ENCODE results near the gene MOV10L1.
"Not testable (repeated sequence)": the region's sequence is repeated elsewhere in the genome, so short reads cannot be mapped to it uniquely, and the experiment has no call there.

The MOV10L1 gene

DNA sequence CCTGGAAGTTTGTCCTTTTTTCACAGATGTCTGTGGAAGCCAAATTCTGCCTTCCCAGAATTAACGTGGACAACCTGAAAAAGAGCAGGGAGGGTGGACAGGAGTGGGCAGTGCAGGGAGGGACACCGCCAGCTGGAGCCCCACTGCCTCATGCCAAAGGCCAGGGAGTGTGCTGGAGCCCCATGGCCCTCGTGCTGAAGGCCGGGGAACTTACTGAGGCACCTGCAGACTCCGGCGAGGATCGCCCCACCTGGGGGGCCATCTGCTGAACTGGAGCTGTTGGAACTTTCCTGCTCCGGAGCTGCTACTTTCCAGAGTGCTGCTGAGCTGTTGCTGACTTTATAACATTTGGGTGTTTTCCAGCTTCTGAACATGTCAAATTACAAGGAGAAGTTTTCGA lies 35.2 kb downstream of the MOV10L1 start:
- DNase-seq (ENCODE audit: low read depth), result no peak
- TF ChIP-seq CTCF (IDR thresholded peaks at IDR 0.05; ENCODE audit: low read depth, low read length) (no peak), MAX (IDR thresholded peaks at IDR 0.05; ENCODE audit: low read depth, low read length) (no peak)
- no peak overlapping the region for H3K4me3 ChIP-seq (ENCODE audit: low read depth, low read length)

GRCh38 chr22:50129121-50129736 lies 39.4 kb downstream of the MOV10L1 start:
- no peak for TF ChIP-seq MYC (IDR thresholded peaks at IDR 0.05; ENCODE audit: low read depth, low read length)
- no peak for TF ChIP-seq CTCF (IDR thresholded peaks at IDR 0.05; ENCODE audit: low read depth, low read length)
- TF ChIP-seq POLR2A (IDR thresholded peaks at IDR 0.05; ENCODE audit: extremely low read depth, insufficient read length), result no peak
- TF ChIP-seq MAX (IDR thresholded peaks at IDR 0.05; ENCODE audit: low read depth, low read length), result no peak
- no peak for DNase-seq (ENCODE audit: low read depth)

DNA sequence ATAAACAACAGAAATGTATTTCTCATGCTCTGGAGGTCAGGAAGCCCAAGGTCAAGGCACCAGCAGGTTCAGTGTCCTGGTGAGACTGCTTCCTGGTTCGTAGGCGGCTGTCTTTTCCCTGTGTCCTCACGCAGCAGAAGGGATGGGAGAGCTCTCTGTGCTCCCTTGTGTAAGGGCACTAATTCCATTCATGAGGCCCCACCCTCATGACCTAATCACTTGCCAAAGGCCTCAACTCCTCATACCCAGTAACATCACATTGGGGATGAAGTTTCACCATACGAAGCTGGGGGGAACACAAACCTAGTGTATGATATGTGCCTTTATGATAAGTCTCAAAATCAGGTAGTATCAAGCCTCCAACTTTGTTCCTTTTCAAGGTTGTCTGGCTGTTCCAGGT lies 42.1 kb downstream of the MOV10L1 start:
- no peak overlapping the region for H3K4me3 ChIP-seq (ENCODE audit: low read depth, low read length)
- TF ChIP-seq CTCF (IDR thresholded peaks at IDR 0.05; ENCODE audit: low read depth, low read length), result no peak
- TF ChIP-seq POLR2A (IDR thresholded peaks at IDR 0.05; ENCODE audit: extremely low read depth, insufficient read length), result no peak
- TF ChIP-seq MAX (IDR thresholded peaks at IDR 0.05; ENCODE audit: low read depth, low read length), result no peak
- no peak for DNase-seq (ENCODE audit: low read depth)

More at GRCh38 chr22:50129121-50129736, 39.4 kb downstream of the MOV10L1 start:
- H3K4me3 ChIP-seq (ENCODE audit: low read depth, low read length), result no peak overlapping the region

GRCh38 chr22:50134481-50134880 lies 44.7 kb downstream of the MOV10L1 start:
- DNase-seq (ENCODE audit: low read depth), result no peak
- no peak overlapping the region for H3K4me3 ChIP-seq (ENCODE audit: low read depth, low read length)
- TF ChIP-seq MYC (IDR thresholded peaks at IDR 0.05; ENCODE audit: low read depth, low read length) (no peak), POLR2A (IDR thresholded peaks at IDR 0.05; ENCODE audit: extremely low read depth, insufficient read length) (no peak), CTCF (IDR thresholded peaks at IDR 0.05; ENCODE audit: low read depth, low read length) (no peak), MAX (IDR thresholded peaks at IDR 0.05; ENCODE audit: low read depth, low read length) (no peak)

DNA sequence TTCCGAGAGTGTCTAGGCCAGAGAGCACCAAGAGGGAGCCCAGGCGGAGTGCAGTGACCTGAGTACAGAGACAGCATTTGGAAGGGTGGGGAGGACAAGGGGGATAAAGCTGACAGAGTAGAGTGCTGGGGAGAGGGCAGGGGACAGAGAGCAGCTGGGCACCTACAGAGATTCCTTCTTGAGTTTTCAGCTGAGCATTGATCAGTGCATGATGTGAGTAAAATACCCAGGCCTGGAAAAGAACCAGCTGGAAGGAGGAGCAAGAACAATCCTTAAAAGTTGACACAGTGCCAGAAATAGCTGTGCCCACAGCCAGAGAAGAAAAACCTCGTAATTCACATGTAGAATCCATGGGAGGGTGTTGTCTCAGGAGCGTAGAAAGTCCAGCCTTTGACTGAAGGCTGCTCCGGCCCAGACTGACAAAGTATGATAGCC lies 46.8 kb downstream of the MOV10L1 start:
- no peak overlapping the region for H3K4me3 ChIP-seq (ENCODE audit: low read depth, low read length)
- TF ChIP-seq CTCF (IDR thresholded peaks at IDR 0.05; ENCODE audit: low read depth, low read length), result no peak
- TF ChIP-seq MYC (IDR thresholded peaks at IDR 0.05; ENCODE audit: low read depth, low read length), result no peak
- no peak for TF ChIP-seq MAX (IDR thresholded peaks at IDR 0.05; ENCODE audit: low read depth, low read length)
- no peak for TF ChIP-seq POLR2A (IDR thresholded peaks at IDR 0.05; ENCODE audit: extremely low read depth, insufficient read length)
- DNase-seq (ENCODE audit: low read depth), result no peak

- not testable (repeated sequence) for H3K4me3 ChIP-seq (ENCODE audit: low read depth, low read length); DNase-seq (ENCODE audit: low read depth)
These were observed 47.5 kb downstream of the MOV10L1 start for GRCh38 chr22:50137277-50137676.
